ENCODE data around the gene PCBP1.

- TF ChIP-seq CTCF (IDR thresholded peaks at IDR 0.05) (no peak), POLR2AphosphoS5 (IDR thresholded peaks at IDR 0.05; ENCODE audit: insufficient read depth in 1 of 2, low read depth in 1 of 2) (no peak), POLR2A (IDR thresholded peaks at IDR 0.05) (no peak)
Measured at GRCh38 chr2:70080610-70081200, 6.6 kb upstream of the PCBP1 start.

All from vagina (tissue), 2 donors.